Activated T-cell treated with anti-CD3 and anti-CD28 coated beads for 1 hour (primary cell): ENCODE results near the gene RBMX2.

Experiments used
- DNase-seq: peaks from one replicate; pipeline ENCODE4 v3.0.0-alpha.2; 2020; ENCODE audit warnings: low read depth

Gene RBMX2

GRCh38 chrX:130446974-130447373 is 45.2 kb downstream of the RBMX2 start:
- DNase-seq = no peak
